NCI-H146 (cell line): ENCODE results near the gene TSHZ2.

Source experiments
- DNase-seq: peaks from one replicate; lab custom pipeline; 2025; lab: John Stamatoyannopoulos, UW

The TSHZ2 gene

DNA sequence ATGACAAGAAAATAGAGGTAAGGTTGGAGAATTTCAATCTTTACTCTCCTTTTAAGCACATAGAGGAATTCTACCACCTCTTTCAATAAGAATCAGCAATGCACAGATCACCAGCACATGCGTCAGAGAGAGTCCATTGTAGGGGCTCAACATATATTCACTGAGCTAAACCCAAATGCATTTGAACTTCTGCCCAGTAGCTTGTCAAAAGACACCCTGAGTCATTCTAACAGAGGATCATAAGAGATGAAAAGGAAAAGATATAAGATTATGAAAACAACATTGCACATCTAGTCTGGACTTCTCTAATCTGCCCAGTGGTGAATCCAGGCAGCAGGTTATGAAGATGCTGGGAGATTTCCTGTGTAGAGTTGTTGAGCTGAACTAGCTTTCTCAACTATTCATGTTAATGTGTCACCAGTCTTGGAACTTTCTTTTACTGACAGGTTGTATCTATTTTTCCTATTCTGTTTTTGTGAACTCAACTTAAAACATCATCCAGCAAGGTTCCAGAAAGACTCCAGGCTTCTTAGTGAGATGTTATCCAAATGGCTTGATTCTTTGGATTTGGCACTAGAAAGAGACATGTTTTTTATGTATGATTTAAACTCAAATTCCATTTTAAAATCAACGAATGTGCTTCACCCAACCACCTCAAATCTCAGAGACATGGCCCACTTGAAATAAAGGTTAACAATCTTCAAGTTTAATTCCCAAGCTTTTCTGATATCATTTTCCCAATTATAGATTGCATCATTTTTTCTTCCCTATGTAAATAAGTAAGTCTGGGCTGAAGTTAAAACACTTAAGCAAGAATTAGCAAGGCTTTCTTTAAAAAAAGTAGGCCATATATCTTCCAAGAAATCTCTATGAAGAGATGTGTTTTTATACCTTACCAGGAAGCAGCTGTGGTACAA is 89.3 kb downstream of the TSHZ2 start:
- DNase-seq = no peak

DNA sequence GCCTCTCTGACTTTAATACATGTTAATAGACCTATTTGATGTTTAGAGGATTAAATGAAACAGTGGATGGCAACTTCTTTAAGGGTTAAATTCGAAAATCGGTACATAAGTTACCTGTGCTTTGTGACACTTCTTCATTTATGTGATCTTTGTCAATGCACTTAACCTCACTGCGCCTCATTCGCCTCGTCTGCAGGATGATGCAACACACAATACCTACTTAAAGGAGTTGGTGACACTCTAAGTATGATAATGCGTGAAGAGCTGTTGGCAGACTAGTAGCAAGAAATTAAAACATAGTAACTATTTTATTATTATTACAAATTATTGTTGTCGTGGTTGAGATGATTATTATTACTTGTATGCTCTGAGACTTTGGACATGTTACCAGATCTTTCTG is 92.8 kb downstream of the TSHZ2 start:
- DNase-seq = no peak

DNA sequence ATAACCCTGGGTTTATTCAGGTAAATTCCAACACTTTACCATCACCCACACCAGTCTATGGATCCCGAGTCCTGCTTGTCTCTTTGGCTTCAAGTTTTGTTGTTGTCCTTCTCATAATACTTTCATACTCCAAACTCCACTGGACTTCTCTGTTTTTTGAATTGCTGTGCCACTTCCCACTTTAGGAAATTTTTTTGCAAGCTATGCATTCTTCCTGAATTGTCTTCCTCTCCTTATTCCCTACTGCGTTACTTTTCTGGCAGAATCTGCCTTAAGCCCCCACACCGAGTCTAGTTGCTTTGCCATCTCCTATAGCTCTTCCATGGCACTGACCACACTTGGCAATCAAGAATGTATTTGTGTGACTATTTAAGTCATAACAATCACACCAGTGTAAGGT is 96.1 kb downstream of the TSHZ2 start:
- DNase-seq = no peak

DNA sequence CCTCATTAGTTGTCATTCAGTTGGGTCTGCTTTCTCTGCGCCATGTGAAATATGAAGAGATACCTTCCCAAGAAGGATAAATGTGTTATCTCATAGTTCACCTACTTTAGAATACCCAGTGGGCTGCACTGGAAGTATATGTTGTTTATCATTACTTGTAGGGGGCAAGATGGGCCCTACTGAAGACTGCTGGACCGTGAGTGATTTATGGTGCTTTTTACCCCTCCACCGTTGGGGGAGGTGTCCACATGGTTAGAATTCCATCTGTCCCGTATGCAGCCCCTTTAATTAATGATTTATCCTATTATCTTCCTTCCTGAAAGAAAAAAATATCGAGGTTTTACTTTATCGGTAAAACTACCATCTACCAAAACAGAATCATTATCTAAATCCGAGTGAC is 97.0 kb downstream of the TSHZ2 start:
- DNase-seq = no peak

DNA sequence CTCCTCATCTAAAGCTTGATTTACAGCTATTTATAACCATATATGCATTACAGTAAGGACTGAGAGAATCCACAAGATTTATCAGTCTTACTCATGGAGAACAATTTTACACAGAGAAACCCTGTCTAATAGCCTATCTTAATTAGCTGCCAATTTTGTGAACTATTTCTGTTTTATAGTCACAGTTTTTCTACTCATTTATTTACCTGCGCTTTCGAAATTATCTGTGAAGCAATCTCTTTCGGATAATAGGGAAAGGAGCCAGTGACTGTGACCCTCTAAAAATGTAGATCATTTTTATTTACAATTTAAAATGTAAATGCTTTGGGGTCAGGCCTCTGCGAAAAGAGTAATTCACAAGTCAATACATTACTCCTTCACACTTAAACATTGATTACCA is 98.1 kb downstream of the TSHZ2 start:
- no peak for DNase-seq

DNA sequence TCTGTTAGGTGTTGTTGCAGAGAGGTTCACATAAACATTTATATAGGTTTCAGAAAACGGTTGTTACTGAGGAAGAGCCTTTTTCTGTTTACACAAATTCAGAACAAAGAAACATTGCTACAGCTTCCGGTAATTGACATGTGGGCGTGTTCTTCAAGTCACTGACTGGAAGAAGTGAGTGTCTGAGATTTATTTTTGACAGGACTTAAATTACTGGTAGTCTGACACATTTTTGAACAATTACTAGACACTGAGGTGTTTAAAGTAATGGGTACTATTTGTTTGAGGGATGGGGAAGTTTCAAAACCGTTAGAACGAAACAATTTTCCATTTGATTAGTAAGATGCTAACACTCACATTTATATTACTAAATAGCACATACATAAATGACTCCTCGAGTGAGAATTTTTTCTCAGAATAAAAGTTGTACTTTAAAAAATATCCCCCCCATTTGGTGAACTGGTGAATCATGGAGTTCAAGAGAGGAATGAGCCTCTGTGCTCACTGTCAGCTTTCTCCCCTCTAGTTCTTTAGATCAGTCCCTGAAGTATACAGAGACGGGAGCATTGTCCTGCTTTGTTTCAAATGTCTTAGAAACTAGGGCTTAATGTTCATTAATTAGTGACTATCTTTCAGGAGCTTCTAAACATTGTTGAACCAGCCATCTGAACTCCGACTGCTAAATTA is 98.7 kb downstream of the TSHZ2 start:
- DNase-seq = no peak

DNA sequence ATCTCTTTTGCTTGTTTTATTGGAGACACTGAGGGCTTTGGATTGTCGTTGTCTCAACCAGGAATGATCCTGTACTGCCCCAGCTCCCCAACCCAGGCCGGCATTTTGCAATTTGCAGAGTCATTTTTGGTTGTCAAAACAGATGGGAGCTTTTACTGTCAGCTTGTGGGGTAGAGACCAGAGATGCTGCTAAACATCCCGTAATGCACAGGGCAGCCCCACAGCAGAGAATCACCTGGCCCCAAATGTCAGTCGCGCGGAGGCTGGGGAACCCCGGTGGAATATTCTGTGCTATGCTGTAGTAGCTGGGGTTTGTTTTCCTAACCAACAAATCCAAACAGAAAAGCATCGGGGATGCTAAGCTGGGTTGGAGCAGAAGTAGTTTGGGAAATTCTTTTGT is 99.7 kb downstream of the TSHZ2 start:
- DNase-seq = no peak

DNA sequence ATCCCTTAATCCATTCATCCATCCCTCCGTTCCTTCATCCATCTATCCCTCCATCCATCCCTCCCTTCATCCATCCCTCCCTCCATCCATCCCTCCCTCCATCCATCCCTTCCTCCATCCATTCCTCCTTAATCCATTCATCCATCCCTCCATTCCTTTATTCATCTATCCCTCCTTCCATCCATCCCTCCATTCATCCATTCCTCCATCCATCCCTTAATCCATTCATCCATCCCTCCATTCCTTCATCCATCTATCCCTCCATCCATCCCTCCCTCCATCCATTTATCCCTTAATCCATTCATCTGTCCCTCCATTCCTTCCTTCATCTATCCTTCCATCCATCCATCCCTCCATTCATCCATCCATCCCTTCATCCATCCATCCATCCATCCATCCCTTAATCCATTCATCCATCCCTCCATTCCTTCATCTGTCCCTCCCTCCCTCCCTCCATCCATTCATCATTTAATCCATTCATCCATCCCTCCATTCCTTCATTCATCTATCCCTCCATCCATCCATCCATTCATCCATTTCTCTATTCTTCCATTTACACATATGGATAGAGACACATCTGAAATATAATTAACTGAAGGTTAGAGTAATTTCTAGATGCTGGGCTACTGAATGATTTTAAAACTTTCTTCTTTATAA is 100.9 kb downstream of the TSHZ2 start:
- no peak for DNase-seq

DNA sequence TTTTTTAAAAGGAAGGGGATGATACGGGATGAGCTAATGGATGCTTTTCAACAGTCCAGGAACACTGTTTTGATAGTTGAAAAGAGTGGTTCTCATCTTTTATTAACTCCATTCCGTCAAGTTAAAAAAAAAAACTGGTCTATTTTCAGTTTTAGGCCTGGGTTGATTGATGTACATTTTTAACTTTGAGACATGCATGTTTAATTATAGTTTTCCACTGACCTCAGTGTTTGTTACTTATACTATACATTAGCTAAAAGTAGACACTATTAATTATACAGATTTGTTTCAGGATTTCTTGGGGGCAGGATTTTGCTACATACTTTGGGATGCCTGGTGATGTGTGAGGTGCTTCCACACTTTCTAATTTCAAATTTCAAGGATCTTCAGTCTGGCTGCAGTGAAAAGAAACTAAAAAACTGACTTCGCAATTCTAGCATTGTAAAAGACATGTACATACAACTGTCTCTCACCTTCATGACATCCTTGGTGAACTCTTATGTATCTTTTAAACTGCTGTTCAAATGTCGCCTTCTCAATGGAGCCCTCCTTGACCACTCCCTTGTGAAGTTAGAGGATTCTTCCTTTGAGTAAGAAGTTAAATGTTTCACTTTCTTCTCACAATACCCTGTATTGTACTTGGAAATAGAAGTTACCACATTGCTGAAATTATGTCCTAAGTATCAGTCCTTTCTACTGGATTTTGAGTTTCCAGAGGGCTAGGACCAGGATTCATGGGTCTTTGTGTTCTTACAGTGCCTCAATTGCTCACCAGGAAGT is 101.7 kb downstream of the TSHZ2 start:
- no peak for DNase-seq

DNA sequence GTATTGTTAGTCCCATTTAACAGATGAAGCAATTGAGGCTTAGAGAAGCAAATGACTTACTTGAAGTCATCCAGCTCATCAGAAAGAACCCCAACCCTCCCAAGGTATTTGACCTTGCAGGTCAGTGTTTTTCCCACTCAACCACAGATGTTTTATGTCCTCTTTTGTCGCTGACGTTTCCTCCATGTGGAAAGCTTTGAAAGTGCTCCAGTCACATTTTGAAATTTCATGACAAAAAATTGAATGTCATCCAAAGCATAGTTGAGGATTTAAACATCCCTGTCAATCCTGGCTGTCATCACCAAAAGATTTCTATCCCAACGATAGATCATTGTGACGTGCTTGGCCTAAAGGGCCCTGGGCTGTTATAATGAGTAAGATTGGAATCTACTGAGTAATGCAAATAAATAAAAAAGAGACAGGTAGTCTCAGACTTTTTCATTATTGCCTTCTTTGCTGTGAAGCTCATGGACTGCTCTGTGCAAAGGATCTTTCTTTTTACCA is 102.7 kb downstream of the TSHZ2 start:
- no peak for DNase-seq

DNA sequence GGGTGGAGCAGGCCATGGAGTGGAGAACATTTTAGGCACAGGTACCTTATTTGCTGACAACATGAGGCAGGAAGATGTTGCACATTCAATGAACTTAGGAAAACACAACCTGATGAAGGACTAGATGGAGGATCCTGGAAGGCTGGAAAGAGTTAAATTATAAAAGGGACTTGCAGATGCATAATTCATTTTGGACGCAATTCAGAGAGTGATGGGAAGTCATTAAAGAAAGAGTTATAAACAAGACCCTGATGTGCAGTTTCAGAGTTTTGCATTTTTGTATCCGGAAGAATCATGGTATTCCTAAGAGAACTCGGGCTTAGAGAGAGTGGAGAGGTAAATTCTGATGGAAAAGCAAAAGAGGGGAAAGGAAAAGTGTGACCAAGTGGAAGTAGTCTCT is 104.5 kb downstream of the TSHZ2 start:
- no peak for DNase-seq

DNA sequence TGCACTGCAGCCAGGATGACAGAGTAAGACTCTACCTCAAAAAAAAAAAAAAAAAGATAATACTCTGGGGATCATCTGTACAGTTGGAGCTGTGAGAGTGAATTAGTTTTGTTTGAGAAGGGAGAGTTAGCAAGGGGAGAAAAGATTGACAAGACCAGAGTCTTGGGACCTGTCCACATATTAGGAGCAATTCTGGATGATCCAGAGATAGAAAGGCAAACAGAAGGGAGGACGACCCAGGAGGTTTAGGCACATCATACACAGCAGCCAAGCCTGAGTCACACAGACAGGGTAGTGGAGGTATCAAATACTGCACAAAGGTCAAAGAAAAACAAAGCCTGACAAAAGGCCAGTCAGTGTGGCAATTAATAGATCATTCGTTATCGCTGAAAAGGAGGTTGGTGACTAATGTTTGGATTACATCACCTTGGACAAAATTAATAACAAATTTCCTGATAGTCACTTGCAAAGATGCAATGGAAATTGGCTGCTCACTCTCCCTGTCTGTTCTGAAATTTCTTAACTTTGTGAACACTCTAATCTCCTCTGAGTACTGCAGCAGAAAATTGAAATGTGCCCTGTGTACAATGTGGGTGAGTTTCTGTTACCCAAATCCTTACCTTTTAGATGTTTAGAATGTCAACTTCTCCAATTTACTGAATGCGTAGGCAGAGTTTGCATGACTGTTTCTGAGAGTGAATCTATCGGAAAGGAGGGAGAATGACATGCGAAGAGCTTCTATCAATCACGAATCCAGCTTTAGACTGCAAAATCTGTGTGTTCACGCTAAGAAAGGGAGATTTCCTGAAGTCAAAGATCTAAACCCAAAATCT is 105.4 kb downstream of the TSHZ2 start:
- peak; percentile 58 for DNase-seq

DNA sequence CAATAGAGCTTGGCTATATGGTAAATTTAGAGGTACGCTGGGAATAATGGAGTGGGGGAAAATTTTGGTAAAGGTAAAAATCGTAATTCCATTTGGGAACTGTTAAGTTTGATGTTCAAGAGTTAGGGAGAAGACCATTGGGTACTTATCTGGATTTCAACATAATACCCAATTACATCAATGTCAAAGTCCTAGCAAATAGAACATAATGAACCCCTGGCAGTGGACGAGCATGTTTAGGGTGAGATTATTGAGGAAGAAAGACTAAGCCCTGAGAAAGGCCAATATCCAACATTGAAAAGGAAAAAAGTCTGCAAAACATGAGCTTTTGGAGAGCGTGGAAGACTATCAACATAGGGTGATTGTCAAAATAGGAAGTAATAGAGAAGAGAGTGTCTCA is 106.6 kb downstream of the TSHZ2 start:
- DNase-seq = no peak

DNA sequence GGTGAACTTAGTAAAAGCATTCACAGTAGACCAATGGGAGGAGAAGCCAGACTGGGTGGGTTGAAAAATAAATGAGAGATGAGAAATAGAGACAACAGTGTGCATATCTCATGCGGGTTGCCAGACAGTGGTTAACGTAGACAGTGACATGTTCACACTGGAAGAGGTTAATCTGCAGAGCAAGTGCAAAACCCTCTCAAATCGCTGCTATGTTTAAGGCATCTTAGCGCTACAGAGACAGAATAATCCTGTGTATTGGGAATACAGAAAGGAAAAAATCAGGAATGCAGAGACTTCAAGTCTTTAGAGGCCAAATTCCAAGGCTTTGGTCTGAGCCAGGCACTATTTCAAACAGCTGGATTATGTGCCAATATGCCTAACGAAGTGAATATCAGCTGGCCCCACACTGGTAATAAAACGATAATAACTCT is 107.1 kb downstream of the TSHZ2 start:
- DNase-seq = no peak

DNA sequence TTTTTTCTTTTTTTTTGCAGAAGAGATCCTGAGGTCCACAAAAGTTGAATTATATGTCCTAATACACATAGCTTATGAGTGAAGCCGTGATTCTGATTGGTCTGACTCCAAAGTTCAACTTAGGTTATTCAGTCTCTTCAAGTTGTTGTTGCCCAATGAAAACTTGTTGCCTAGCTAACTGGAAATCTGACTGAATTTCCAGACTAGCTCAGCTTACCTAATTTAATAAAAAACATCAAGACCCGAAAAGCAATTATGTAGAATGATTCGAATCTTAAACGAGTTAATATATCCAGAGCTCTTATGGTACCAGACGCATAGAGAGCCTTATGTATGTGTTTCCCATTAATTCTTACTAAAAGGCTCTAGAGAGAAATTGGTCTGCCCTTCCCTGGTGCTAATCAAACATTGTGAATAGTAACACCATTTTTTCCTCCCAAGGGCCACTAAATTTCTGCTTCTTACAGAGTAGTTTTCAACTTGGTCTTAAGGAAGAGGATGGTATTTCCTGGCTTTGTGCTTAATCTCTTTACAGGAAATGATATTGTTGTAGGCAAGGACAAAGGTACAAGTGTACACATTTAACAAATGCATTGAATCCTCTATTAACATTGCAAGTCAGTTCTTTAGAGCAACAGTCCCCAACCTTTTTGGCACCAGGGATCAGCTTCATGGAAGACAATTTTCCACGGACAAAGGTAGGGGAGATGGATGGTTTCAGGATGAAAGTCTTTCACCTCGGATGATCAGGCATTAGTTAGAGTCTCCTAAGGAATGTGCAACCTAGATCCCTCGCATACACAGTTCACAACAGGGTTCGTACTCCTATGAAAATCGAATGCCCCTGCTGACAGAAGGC is 107.9 kb downstream of the TSHZ2 start:
- no peak for DNase-seq

DNA sequence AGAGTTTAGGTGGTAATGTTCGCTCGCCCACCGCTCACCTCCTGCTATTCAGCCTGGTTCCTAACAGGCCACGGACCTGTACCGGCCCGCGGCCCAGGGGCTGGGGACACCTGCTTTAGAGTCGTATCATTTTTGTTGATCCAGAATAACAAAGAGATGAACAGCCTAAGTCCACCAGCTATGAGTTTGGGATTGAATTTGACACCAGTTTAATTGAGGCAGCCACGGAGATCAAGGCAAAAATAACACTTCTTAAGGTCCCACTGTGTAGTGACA is 108.5 kb downstream of the TSHZ2 start:
- no peak for DNase-seq

DNA sequence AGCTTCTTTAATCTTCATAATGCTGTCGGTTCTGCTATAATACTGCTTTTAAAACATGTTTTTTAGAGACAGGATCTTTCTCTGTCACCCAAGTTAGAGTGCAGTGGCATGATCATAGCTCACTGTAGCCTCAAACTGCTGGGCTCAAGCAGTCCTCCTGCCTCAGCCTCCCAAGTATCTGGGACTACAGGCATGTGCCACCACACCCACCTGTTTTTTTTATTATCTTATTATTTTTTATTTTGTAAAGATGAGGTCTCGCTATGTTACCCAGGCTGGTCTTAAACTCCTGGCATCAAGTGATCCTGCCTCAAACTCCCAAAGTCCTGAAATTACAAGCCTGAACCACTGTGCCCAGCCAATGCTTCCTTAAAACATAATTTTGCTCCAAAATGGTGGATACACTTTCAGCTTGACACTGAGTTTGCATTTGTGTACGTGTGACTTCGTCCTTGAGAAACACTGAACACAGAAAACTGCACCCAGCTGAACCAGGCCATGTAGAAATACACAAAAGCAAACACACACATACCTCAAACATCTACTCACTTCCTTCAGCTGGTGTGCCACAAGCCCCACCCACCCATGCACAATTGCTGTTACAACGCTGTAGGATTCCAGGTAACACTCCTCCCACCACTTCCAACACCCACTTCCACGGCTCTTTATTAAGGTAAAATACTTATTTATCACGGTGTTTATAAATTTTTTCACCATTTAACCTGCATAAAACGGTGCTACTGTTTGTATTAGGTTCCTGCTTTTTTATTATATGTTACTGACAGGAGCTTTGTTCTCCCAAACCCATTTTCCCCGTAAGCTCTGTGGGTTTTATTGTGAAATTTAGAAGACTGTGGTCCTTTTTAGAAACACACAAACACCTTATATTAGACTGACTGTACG is 109.1 kb downstream of the TSHZ2 start:
- DNase-seq = peak; percentile 63

DNA sequence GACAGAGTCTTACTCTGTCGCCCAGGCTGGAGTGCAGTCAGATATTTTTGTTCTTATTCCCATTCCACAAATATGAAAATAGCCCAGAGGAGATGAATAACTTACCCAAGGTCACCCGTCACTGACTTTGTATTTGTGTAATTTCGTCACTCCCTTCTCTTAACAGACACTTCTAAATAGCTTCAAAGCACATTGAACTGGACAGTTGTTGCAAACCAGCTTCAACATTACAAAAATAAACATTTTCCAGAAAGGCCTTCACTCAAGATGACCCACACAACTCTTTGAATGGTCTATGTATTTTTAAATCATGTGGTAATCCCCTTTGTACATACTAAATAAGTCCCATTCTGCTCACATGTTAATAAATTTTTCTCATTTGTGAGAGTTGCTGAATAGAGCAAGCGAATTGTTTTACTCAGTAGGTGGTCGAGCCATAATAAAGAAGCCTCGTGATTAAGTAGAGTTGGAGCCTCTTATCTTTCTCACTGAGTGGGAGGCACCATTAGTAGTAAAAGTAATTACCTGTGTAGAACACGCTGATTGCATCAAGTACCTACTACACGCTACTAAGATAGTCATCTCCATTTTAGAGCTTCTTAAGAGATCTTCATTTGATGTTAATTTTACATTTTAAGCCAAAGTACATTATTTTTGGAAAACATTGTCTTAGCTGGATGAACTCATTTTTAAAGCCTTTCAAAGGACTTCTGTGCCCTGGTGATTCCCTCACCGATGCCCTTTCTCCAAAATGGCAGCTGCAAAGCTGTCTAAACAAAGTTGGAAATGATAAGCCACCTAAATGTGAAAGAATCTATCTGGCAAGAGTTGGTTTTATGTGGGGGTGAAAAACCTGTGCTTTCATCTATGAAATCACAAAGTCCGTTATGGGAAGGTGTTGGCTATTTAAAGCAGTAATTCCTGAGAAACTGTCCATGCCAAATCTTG is 110.0 kb downstream of the TSHZ2 start:
- peak; percentile 71 for DNase-seq
